Mammary epithelial cell (primary cell): Measurements from ENCODE around the gene CASZ1.

Experiments
- CTCF ChIP-seq, 2 donors: IDR thresholded peaks in 1 of 2; conservative IDR thresholded peaks in 1 of 2; 2 replicates each; pipeline ENCODE4 v1.5.1; 2011 to 2012; ENCODE audit warnings: inconsistent platforms in 2 of 2, low read length in 2 of 2, mild to moderate bottlenecking in 2 of 2, control low read depth in 1 of 2, low read depth in 1 of 2; ENCODE audit not compliant: insufficient read depth in 1 of 2; ENCODE audit errors: extremely low read depth in 1 of 2
- EZH2 ChIP-seq: IDR thresholded peaks from 2 replicates; pipeline ENCODE4 v1.6.1; 2012; ENCODE audit warnings: low read length, inconsistent platforms, borderline replicate concordance

- TF ChIP-seq CTCF (conservative IDR thresholded peaks at IDR 0.05 in 1 of 2, IDR thresholded peaks at IDR 0.05 in 1 of 2; ENCODE audit: extremely low read depth in 1 of 2, insufficient read depth in 1 of 2, low read depth in 1 of 2, low read length in 2 of 2) (no peak), EZH2 (no peak)
Measured at GRCh38 chr1:10765304-10765703, 31.1 kb downstream of the CASZ1 start.
